Left ventricle myocardium inferior (tissue), 1 donor: Measurements from ENCODE around the gene SMCHD1. TPM values are rescaled to one million over a fixed set of nuclear protein-coding genes. Genes with fewer than 3 reads are reported as not detected.

Experiments
- DNase-seq: peaks from one replicate; pipeline ENCODE4 v3.0.0-alpha.2; 2020
- H3K27ac ChIP-seq: fragments of 200-600 bp; replicated peaks from 2 replicates; pipeline ENCODE4 v1.8.0; 2021
- H3K27me3 ChIP-seq: fragments of 200-600 bp; 2 replicates; pipeline ENCODE4 v1.8.0; 2021; ENCODE audit warnings: low read depth
- H3K36me3 ChIP-seq: fragments of 200-600 bp; 2 replicates; pipeline ENCODE4 v1.8.0; 2021
- H3K4me1 ChIP-seq: fragments of 200-600 bp; 2 replicates; pipeline ENCODE4 v1.8.0; 2021
- H3K4me3 ChIP-seq: fragments of 200-600 bp; 2 replicates; pipeline ENCODE4 v1.8.0; 2021; ENCODE audit warnings: mild to moderate bottlenecking, moderate library complexity
- H3K9me3 ChIP-seq: fragments of 200-600 bp; replicated peaks from 2 replicates; pipeline ENCODE4 v1.8.0; 2021
- intact Hi-C: fragments of 100-400 bp; cut with micrococcal nuclease; formaldehyde crosslinking; loops from one replicate; pipeline ENCODE4 v1.11.0; 2022
- total RNA-seq: library from RNA; stranded (reverse); fragmentation: NEBNext Ultra II Directional; extraction: Animal tissue kit (Norgen Biotek cat#: 25700); gene quantifications from one replicate; pipeline ENCODE4 v1.2.1, GENCODE V29; 2021
- TF ChIP-seq, protein P1 (sequence below): fragments of 200-600 bp; IDR thresholded peaks from 2 replicates; pipeline ENCODE4 v1.8.0; 2021; ENCODE audit warnings: antibody characterized with exemption, mild to moderate bottlenecking, borderline replicate concordance
- donor health status: DM: no; HTN: yes; CAD: no; lungs with severe emphysema.

SMCHD1 gene
- total RNA-seq, 1 donor from 2014 or later, result 26.6 TPM

DNA sequence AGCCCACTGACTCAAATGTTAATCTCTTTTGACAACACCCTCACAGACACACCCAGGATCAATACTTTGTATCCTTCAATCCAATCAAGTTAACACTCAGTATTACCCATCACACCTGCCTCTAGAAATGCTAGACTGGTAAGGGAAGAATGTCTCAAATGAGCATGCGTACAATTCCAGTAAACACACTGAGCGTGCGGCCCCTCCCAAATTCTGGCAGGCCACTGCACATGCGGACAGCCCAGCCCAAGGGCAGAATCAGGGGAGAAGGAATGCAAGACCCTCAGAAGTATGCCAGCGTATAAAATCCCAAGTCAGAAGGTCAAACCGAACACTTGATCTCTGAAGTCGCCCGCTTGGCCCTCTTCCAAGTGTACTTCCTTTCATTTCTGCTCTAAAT lies 183.7 kb downstream of the SMCHD1 start:
- Histone ChIP-seq H3K27ac (no peak overlapping the region), H3K36me3 (no peaks in the 10 kb centered on the region), H3K4me3 (no peak overlapping the region), H3K4me1 (no peaks in the 10 kb centered on the region), H3K9me3 (peaks cover 7% of the 10 kb centered on the region), H3K27me3 (peaks cover 12% of the 10 kb centered on the region)
- intact Hi-C loops, result no loop called here
- no peak for DNase-seq
- TF ChIP-seq, protein P1, sequence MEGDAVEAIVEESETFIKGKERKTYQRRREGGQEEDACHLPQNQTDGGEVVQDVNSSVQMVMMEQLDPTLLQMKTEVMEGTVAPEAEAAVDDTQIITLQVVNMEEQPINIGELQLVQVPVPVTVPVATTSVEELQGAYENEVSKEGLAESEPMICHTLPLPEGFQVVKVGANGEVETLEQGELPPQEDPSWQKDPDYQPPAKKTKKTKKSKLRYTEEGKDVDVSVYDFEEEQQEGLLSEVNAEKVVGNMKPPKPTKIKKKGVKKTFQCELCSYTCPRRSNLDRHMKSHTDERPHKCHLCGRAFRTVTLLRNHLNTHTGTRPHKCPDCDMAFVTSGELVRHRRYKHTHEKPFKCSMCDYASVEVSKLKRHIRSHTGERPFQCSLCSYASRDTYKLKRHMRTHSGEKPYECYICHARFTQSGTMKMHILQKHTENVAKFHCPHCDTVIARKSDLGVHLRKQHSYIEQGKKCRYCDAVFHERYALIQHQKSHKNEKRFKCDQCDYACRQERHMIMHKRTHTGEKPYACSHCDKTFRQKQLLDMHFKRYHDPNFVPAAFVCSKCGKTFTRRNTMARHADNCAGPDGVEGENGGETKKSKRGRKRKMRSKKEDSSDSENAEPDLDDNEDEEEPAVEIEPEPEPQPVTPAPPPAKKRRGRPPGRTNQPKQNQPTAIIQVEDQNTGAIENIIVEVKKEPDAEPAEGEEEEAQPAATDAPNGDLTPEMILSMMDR, result no peak

DNA sequence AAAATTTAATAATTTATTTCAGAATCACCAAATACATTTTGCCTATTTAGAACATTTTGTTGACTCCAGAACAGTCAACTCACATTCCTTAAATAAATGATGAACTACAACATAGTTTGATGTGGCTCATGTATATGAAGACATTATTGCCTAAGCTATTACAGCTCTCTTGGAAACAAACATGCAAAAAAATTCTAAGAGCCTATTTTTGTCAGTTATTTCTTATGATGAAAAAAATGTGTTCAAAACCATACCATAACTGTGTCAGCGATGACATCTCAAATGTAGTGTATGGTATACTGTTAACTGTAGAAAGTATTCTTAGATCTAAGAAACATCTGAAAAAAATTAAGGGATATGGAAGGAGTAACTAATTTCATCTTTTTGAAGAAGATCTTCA lies 185.0 kb downstream of the SMCHD1 start:
- H3K36me3 ChIP-seq, result no peaks in the 10 kb centered on the region
- TF ChIP-seq, protein P1, result no peak
- intact Hi-C loops, result no loop called here
- peaks cover 7% of the 10 kb centered on the region for H3K9me3 ChIP-seq
- no peak for DNase-seq
- peaks cover 19% of the 10 kb centered on the region for H3K27me3 ChIP-seq
- no peak overlapping the region for H3K27ac ChIP-seq
- H3K4me1 ChIP-seq, result no peaks in the 10 kb centered on the region
- no peak overlapping the region for H3K4me3 ChIP-seq

DNA sequence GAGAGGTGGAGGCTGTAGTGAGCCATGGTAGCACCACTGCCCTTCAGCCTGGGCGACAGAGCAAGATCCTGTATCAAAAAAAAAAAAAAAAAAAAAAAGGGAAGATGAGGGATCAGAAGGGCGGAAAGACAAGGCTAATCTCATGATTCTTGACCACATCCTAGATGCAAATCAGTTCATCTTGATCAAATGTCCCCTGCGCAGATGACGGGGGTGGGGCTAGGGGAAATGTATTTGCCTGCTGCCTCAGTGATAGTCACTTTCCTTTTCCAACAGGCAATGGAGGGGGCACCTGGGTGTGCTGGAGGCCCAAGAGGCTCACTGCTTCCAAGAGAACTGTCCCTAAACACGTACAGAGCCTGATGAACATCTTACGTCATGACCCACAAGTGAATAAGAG lies 187.6 kb downstream of the SMCHD1 start:
- no peaks in the 10 kb centered on the region for H3K36me3 ChIP-seq
- DNase-seq, result no peak
- H3K9me3 ChIP-seq, result no peaks in the 10 kb centered on the region
- TF ChIP-seq, protein P1, result no peak
- H3K4me1 ChIP-seq, result peaks cover 22% of the 10 kb centered on the region
- intact Hi-C loops, result no loop called here
- no peak overlapping the region for H3K27ac ChIP-seq
- peaks cover 45% of the 10 kb centered on the region for H3K27me3 ChIP-seq
- no peak overlapping the region for H3K4me3 ChIP-seq

DNA sequence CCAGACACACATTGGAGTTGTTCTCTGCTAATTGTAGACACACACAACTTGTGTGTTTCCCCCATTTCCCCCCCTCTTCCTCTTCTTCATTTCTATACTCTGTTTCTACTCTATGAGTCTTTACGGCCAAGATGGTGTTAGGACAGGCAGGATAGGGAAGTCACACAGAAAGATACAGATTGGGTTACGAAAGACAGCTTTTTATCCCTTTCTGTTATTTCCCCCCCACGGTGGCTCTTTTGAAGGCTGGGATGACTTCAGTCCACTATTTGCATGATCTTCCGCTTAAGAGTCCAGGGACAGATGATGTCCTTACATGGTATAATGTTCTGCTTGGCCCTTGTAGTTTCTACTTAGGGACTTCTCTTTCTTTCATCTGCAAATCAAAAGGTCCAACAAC lies 189.6 kb downstream of the SMCHD1 start:
- TF ChIP-seq, protein P1, result no peak
- intact Hi-C loops, result no loop called here
- H3K27me3 ChIP-seq, result peaks cover 61% of the 10 kb centered on the region

DNA sequence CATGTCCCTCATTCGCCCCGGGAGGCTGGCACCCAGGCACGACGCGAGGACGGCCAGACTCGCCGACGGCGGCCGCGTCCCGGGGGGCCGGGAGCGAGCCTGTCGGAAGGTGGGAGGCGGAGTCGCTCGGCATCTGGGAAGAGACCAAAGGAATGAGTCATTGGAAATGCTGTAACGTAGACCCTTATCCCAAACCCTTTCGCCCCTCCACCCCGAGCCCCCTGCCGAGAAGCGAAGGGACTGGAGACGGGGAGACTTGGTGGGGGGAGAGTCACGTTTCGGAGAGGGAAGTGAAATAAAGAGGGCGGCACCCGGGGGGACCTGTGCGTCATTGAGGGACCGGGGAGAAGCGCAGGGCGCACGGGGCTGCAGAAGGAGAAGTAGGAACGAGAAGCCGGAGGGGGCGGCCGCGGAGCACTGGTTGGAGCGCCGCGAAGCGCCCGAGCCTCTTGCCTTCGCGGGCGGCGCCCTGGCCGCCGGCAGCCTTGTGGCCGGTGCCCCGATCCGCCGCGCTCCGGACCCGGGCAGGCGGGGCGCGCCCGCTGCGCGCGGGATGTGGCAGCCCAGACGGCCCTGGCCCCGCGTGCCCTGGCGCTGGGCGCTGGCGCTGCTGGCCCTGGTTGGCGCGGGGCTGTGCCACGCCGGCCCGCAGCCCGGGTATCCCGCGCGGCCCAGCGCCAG lies 191.2 kb downstream of the SMCHD1 start, which contains the start of gene EMILIN2:
EMILIN2 (plus strand) TSS at position 371 of the 681 bp plus-strand sequence; CDS start at position 554, 183 bp downstream.
- Histone ChIP-seq H3K4me3 (peak within 1 kb of the TSS; percentile 75), H3K4me1 (peaks cover 26% of the 10 kb centered on the region), H3K27ac (peak within 1 kb of the TSS; percentile 80), H3K27me3 (peaks cover 68% of the 10 kb centered on the region), H3K36me3 (no peaks in the 10 kb centered on the region), H3K9me3 (no peaks in the 10 kb centered on the region)
- intact Hi-C loops, result no loop called here
- TF ChIP-seq, protein P1, result no peak
- peak; percentile 75 for DNase-seq

More for the DNA sequence above, 189.6 kb downstream of the SMCHD1 start:
- Histone ChIP-seq H3K27ac (no peak overlapping the region), H3K4me1 (peaks cover 26% of the 10 kb centered on the region), H3K9me3 (no peaks in the 10 kb centered on the region), H3K36me3 (no peaks in the 10 kb centered on the region), H3K4me3 (no peak overlapping the region)
- no peak for DNase-seq
